SH-SY5Y (cell line): Measurements from ENCODE around the gene PCSK5.

ENCODE experiments used
- GATA2 ChIP-seq: IDR thresholded peaks from 2 replicates; pipeline ENCODE4 v1.6.1; 2011; ENCODE audit warnings: mild to moderate bottlenecking, low read depth, low read length
- GATA3 ChIP-seq: IDR thresholded peaks from 2 replicates; pipeline ENCODE4 v1.6.1; 2011; ENCODE audit warnings: low read depth, mild to moderate bottlenecking, low read length, moderate library complexity

DNA sequence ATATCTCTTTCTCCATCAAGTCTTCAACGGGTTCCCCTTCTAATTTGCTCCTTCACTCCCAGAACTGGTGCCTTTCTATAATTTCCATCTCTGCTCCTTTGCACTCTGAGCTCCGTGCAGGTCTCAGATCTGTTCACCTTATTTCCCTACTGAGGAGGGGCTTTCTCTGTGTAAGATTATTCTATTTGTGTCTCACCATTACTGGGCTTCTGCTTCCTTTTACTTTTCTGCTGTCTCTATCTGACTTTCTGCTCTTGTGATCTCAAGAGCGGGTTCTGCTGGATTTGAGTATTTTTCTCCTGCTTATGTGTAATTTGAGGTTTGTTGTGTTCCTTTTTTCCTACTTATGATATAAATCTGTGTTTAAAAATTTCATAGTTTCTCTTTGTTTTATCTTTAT, 117.5 kb downstream of the PCSK5 start:
- TF ChIP-seq GATA2, result no peak
- TF ChIP-seq GATA3, result no peak
